ENCODE measurements around the gene VIM. TPM values are rescaled to one million over a fixed set of nuclear protein-coding genes. Genes with fewer than 3 reads are reported as not detected.
A peak's percentile ranks its signal among the peaks of the same experiment; 100 is the strongest.

The VIM gene
- total and polyA plus RNA-seq, 4 donors, result 800 to 1,640 (median 1,361) TPM

GRCh38 chr10:17233286-17233991 lies 5.4 kb downstream of the VIM start:
- Histone ChIP-seq H3K4me1 (ENCODE audit: control insufficient read depth in 5 of 5, insufficient read depth in 5 of 5, low read length in 5 of 5) (peaks cover 0 to 24% (median 10%) of the 10 kb centered on the region in 5 donors), H3K27me3 (ENCODE audit: control insufficient read depth in 3 of 3, insufficient read depth in 3 of 3, low read length in 2 of 3) (no peaks in the 10 kb centered on the region), H3K9ac (ENCODE audit: insufficient read depth in 1 of 2, low read length in 2 of 2) (no peak overlapping the region), H3K9me3 (ENCODE audit: control insufficient read depth in 4 of 4, insufficient read depth in 3 of 4, low read length in 3 of 4) (peaks cover 0 to 6% (median 0%) of the 10 kb centered on the region in 4 donors), H3K27ac (ENCODE audit: low read depth in 1 of 2, low read length in 1 of 2) (no peak overlapping the region), H3K36me3 (ENCODE audit: control insufficient read depth in 4 of 4, insufficient read depth in 4 of 4, low read length in 4 of 4) (peaks cover 8 to 74% (median 43%) of the 10 kb centered on the region in 4 donors), H3K4me3 (no peak overlapping the region)
- no peak for DNase-seq
- no peak for ATAC-seq (ENCODE audit: insufficient read depth, low FRiP score)
- 64 to 82% methylated on average over 14 of the region's 14 CpGs for WGBS, 2 donors
- no peak for TF ChIP-seq CTCF (IDR thresholded peaks at IDR 0.05; ENCODE audit: control extremely low read depth, extremely low read depth)

GRCh38 chr10:17234431-17234945 lies 6.4 kb downstream of the VIM start:
- Histone ChIP-seq H3K27ac (ENCODE audit: low read depth in 1 of 2, low read length in 1 of 2) (no peak overlapping the region), H3K9ac (ENCODE audit: insufficient read depth in 1 of 2, low read length in 2 of 2) (no peak overlapping the region), H3K4me3 (no peak overlapping the region), H3K27me3 (ENCODE audit: control insufficient read depth in 3 of 3, insufficient read depth in 3 of 3, low read length in 2 of 3) (no peaks in the 10 kb centered on the region), H3K4me1 (ENCODE audit: control insufficient read depth in 5 of 5, insufficient read depth in 5 of 5, low read length in 5 of 5) (peaks cover 0 to 24% (median 10%) of the 10 kb centered on the region in 5 donors), H3K36me3 (ENCODE audit: control insufficient read depth in 4 of 4, insufficient read depth in 4 of 4, low read length in 4 of 4) (peaks cover 8 to 70% (median 43%) of the 10 kb centered on the region in 4 donors), H3K9me3 (ENCODE audit: control insufficient read depth in 4 of 4, insufficient read depth in 3 of 4, low read length in 3 of 4) (peaks cover 0 to 3% (median 0%) of the 10 kb centered on the region in 4 donors)
- DNase-seq, result no peak
- no peak for TF ChIP-seq CTCF (IDR thresholded peaks at IDR 0.05; ENCODE audit: control extremely low read depth, extremely low read depth)
- no peak for ATAC-seq (ENCODE audit: insufficient read depth, low FRiP score)
- WGBS, 2 donors, result 85 to 91% methylated on average over 5 of the region's 5 CpGs

- 71 to 72% methylated on average over 8 of the region's 8 CpGs for WGBS, 2 donors
- Histone ChIP-seq H3K4me3 (no peak overlapping the region), H3K9me3 (ENCODE audit: control insufficient read depth in 4 of 4, insufficient read depth in 3 of 4, low read length in 3 of 4) (peaks cover 0 to 2% (median 0%) of the 10 kb centered on the region in 4 donors), H3K27me3 (ENCODE audit: control insufficient read depth in 3 of 3, insufficient read depth in 3 of 3, low read length in 2 of 3) (no peaks in the 10 kb centered on the region), H3K4me1 (ENCODE audit: control insufficient read depth in 5 of 5, insufficient read depth in 5 of 5, low read length in 5 of 5) (peaks cover 0 to 24% (median 10%) of the 10 kb centered on the region in 5 donors), H3K9ac (ENCODE audit: insufficient read depth in 1 of 2, low read length in 2 of 2) (no peak overlapping the region), H3K36me3 (ENCODE audit: control insufficient read depth in 4 of 4, insufficient read depth in 4 of 4, low read length in 4 of 4) (peaks cover 8 to 65% (median 42%) of the 10 kb centered on the region in 4 donors), H3K27ac (ENCODE audit: low read depth in 1 of 2, low read length in 1 of 2) (peak overlapping the region in 1 of 2 donors; percentile 67)
- ATAC-seq (ENCODE audit: insufficient read depth, low FRiP score), result no peak
- TF ChIP-seq CTCF (IDR thresholded peaks at IDR 0.05; ENCODE audit: control extremely low read depth, extremely low read depth), result no peak
- DNase-seq, result no peak
Measured at GRCh38 chr10:17235136-17235535, 7.1 kb downstream of the VIM start.

Data from lung (tissue), 12 donors.